K562 (cell line): ENCODE results near the gene CALML3. TPM values are rescaled to one million over a fixed set of nuclear protein-coding genes. Genes with fewer than 3 reads are reported as not detected.
A peak's percentile ranks its signal among the peaks of the same experiment; 100 is the strongest.

Experiments used
- ASH1L ChIP-seq: fragments of 450-650 bp; IDR thresholded peaks from 2 replicates; pipeline ENCODE4 v1.6.1; 2018; ENCODE audit warnings: borderline replicate concordance, mild to moderate bottlenecking, low read depth; ENCODE audit not compliant: partially characterized antibody
- ATF7 ChIP-seq: fragments of 450-650 bp; IDR thresholded peaks from 2 replicates; pipeline ENCODE4 v1.7.1; 2014; ENCODE audit warnings: mild to moderate bottlenecking, moderate library complexity
- DACH1 ChIP-seq: fragments of 450-650 bp; IDR thresholded peaks from 2 replicates; pipeline ENCODE4 v1.6.1; 2018; ENCODE audit not compliant: partially characterized antibody
- DMBX1 ChIP-seq: fragments of 250-450 bp; sonication (Bioruptor Pico); IDR thresholded peaks from 2 replicates; pipeline ENCODE4 v1.8.0; 2022; ENCODE audit warnings: inconsistent platforms, mild to moderate bottlenecking, moderate library complexity, borderline replicate concordance
- MECOM ChIP-seq: fragments of 250-450 bp; sonication (Bioruptor Pico); IDR thresholded peaks from 2 replicates; pipeline ENCODE4 v1.8.0; 2022; ENCODE audit warnings: inconsistent platforms
- NFIX ChIP-seq: fragments of 250-450 bp; sonication (Bioruptor Pico); IDR thresholded peaks from 2 replicates; pipeline ENCODE4 v1.4.0; 2020; ENCODE audit warnings: low read depth, mild to moderate bottlenecking, moderate library complexity
- PTBP1 ChIP-seq: fragments of 200-400 bp; formaldehyde crosslinking; IDR thresholded peaks from 2 replicates; pipeline ENCODE4 v1.6.1; 2017; ENCODE audit warnings: low read depth, low read length
- RBM39 ChIP-seq: fragments of 200-400 bp; formaldehyde crosslinking; optimal IDR thresholded peaks from 2 replicates; pipeline ENCODE3; 2018; ENCODE audit warnings: low read depth, low read length
- TAF9B ChIP-seq: fragments of 450-650 bp; IDR thresholded peaks from 2 replicates; pipeline ENCODE4 v1.6.1; 2018; ENCODE audit warnings: mild to moderate bottlenecking; ENCODE audit not compliant: partially characterized antibody
- U2AF2 ChIP-seq: fragments of 200-400 bp; formaldehyde crosslinking; optimal IDR thresholded peaks from 2 replicates; pipeline ENCODE3; 2017; ENCODE audit warnings: low read depth, mild to moderate bottlenecking, low read length
- ZNF143 ChIP-seq: sonication (generic); formaldehyde crosslinking; IDR thresholded peaks from 2 replicates; pipeline ENCODE4 v1.9.0; 2022; ENCODE audit warnings: mild to moderate bottlenecking, missing genetic modification reagents
- polyA plus RNA-seq, 8 experiments: library from polyadenylated mRNA; depleted of rRNA in 4 of 8; stranded (reverse) in 5 of 8; unstranded in 3 of 8; fragments of >200 nt; fragmentation: Nextera tagmentation in 2 of 8; fragmentation: Illumina TruSeq in 1 of 8; extraction: Ambion mirVana in 2 of 8; extraction: Trizol in 1 of 8; gene quantifications; 2 replicates each; pipeline versions ENCODE4 v1.2.1 to v1.2.3, GENCODE V29; 2011 to 2014; ENCODE audit warnings: inconsistent platforms in 1 of 8, missing spikeins in 1 of 8
- total RNA-seq, 7 experiments: library from RNA; depleted of rRNA in 6 of 7; stranded (reverse); fragments of >200 nt in 6 of 7; fragmentation: Illumina TruSeq in 2 of 7; extraction: Trizol in 2 of 7; gene quantifications; 2 replicates each; pipeline versions ENCODE4 v1.2.1 to v1.2.3, GENCODE V29; 2011 to 2021; ENCODE audit warnings: low replicate concordance in 1 of 7
- TF ChIP-seq, protein P1 (sequence below), 2 experiments: fragments of 250-450 bp in 1 of 2; fragments of 450-650 bp in 1 of 2; sonication (Bioruptor Pico) in 1 of 2; IDR thresholded peaks; 2 replicates each; pipeline versions ENCODE4 v1.6.1 to v1.8.0; 2016 to 2021; ENCODE audit warnings: mild to moderate bottlenecking in 2 of 2, moderate library complexity in 2 of 2, missing compliant biosample characterization in 1 of 2, missing genetic modification characterization in 1 of 2
- TF ChIP-seq, protein P2 (sequence below): fragments of 450-650 bp; IDR thresholded peaks from 2 replicates; pipeline ENCODE4 v1.6.1; 2017; ENCODE audit warnings: antibody characterized with exemption, mild to moderate bottlenecking
- TF ChIP-seq, protein P3 (sequence below): fragments of 450-650 bp; IDR thresholded peaks from 2 replicates; pipeline ENCODE4 v1.6.1; 2018; ENCODE audit not compliant: partially characterized antibody

CALML3 gene
- total and polyA plus RNA-seq, 9 of the 15 experiments (the other 6 are each of a cell fraction or from before 2014, with no cell fraction given), result not detected

DNA sequence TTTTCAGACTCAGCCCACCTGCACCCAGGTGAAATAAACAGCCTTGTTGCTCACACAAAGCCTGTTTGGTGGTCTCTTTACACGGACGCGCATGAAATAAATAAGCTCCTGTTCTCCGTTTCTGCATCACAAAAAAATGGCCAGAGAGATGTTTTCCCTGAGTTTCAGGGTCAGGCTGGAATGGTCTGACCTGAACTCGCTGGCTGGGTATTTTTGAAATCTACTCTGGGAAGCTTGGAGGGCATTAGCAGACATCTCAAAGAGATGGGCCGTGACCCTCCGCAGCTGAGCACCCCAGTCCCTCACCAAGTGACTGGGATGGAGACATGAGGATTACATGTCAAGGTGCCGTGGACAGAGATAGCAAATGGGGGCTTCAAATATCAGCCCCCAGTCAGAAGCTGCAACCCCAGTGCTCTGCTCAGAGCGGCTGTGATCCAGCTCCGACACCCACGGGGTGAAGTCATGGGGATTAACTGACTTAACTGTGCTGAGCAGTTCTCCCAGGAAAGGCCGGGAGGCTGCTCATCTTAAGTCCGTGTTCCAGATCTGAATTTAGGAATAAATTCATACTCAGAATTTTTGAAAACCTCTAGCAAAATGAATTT lies 47.7 kb upstream of the CALML3 start (continued):
- TF ChIP-seq ASH1L (no peak), TAF9B (no peak), U2AF2 (no peak), ZNF143 (CRISPR knock-in tag) (no peak), DMBX1 (peak; percentile 35; the same call in 1 of the 2 replicates), RBM39 (no peak), ATF7 (0 out of 2 replicates have a peak, but pooled peaks have one; percentile 21), DACH1 (no peak), NFIX (CRISPR knock-in tag) (no peak), MECOM (CRISPR knock-in tag) (0 out of 2 replicates have a peak, but pooled peaks have one; percentile 26), PTBP1 (no peak)
- TF ChIP-seq, protein P1, sequence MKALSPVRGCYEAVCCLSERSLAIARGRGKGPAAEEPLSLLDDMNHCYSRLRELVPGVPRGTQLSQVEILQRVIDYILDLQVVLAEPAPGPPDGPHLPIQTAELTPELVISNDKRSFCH (CRISPR knock-in tag; IDR thresholded peaks at IDR 0.05), result no peak
- TF ChIP-seq, protein P1 (tag; IDR thresholded peaks at IDR 0.05), result no peak
- TF ChIP-seq, protein P2, sequence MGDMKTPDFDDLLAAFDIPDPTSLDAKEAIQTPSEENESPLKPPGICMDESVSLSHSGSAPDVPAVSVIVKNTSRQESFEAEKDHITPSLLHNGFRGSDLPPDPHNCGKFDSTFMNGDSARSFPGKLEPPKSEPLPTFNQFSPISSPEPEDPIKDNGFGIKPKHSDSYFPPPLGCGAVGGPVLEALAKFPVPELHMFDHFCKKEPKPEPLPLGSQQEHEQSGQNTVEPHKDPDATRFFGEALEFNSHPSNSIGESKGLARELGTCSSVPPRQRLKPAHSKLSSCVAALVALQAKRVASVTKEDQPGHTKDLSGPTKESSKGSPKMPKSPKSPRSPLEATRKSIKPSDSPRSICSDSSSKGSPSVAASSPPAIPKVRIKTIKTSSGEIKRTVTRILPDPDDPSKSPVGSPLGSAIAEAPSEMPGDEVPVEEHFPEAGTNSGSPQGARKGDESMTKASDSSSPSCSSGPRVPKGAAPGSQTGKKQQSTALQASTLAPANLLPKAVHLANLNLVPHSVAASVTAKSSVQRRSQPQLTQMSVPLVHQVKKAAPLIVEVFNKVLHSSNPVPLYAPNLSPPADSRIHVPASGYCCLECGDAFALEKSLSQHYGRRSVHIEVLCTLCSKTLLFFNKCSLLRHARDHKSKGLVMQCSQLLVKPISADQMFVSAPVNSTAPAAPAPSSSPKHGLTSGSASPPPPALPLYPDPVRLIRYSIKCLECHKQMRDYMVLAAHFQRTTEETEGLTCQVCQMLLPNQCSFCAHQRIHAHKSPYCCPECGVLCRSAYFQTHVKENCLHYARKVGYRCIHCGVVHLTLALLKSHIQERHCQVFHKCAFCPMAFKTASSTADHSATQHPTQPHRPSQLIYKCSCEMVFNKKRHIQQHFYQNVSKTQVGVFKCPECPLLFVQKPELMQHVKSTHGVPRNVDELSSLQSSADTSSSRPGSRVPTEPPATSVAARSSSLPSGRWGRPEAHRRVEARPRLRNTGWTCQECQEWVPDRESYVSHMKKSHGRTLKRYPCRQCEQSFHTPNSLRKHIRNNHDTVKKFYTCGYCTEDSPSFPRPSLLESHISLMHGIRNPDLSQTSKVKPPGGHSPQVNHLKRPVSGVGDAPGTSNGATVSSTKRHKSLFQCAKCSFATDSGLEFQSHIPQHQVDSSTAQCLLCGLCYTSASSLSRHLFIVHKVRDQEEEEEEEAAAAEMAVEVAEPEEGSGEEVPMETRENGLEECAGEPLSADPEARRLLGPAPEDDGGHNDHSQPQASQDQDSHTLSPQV, result peak; percentile 10; the same call in 1 of the 2 replicates
- TF ChIP-seq, protein P3, sequence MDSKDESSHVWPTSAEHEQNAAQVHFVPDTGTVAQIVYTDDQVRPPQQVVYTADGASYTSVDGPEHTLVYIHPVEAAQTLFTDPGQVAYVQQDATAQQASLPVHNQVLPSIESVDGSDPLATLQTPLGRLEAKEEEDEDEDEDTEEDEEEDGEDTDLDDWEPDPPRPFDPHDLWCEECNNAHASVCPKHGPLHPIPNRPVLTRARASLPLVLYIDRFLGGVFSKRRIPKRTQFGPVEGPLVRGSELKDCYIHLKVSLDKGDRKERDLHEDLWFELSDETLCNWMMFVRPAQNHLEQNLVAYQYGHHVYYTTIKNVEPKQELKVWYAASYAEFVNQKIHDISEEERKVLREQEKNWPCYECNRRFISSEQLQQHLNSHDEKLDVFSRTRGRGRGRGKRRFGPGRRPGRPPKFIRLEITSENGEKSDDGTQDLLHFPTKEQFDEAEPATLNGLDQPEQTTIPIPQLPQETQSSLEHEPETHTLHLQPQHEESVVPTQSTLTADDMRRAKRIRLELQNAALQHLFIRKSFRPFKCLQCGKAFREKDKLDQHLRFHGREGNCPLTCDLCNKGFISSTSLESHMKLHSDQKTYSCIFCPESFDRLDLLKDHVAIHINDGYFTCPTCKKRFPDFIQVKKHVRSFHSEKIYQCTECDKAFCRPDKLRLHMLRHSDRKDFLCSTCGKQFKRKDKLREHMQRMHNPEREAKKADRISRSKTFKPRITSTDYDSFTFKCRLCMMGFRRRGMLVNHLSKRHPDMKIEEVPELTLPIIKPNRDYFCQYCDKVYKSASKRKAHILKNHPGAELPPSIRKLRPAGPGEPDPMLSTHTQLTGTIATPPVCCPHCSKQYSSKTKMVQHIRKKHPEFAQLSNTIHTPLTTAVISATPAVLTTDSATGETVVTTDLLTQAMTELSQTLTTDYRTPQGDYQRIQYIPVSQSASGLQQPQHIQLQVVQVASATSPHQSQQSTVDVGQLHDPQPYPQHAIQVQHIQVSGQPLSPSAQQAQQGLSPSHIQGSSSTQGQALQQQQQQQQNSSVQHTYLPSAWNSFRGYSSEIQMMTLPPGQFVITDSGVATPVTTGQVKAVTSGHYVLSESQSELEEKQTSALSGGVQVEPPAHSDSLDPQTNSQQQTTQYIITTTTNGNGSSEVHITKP, result no peak
